ENCODE data around the gene CCDC81. TPM values are rescaled to one million over a fixed set of nuclear protein-coding genes. Genes with fewer than 3 reads are reported as not detected.

Gene CCDC81
- polyA plus RNA-seq, 1 donor (not counting 4 experiments of a cell fraction or from before 2014, with no cell fraction given): 0.42 TPM

- Histone ChIP-seq H3K27me3 (ENCODE audit: control insufficient read depth, extremely low read depth, insufficient read depth, low read length) (no peaks in the 10 kb centered on the region), H3K27ac (ENCODE audit: control insufficient read depth, insufficient read depth, low read length) (no peak overlapping the region), H2AFZ (ENCODE audit: control insufficient read depth, low read length) (no peak overlapping the region), H3K79me2 (ENCODE audit: control insufficient read depth, insufficient read depth, low read length) (no peaks in the 10 kb centered on the region), H3K9ac (ENCODE audit: control insufficient read depth, extremely low read depth, insufficient read depth, low read length) (no peak overlapping the region), H3K4me3 (ENCODE audit: control insufficient read depth in 2 of 3, extremely low read depth in 1 of 3, insufficient read depth in 2 of 3, low read depth in 1 of 3, low read length in 3 of 3) (no peak overlapping the region), H3K9me3 (ENCODE audit: control insufficient read depth, low read depth, low read length) (no peaks in the 10 kb centered on the region), H3K36me3 (ENCODE audit: control insufficient read depth in 2 of 2, extremely low read depth in 1 of 2, insufficient read depth in 2 of 2, low read length in 2 of 2) (no peaks in the 10 kb centered on the region), H3K4me2 (ENCODE audit: control insufficient read depth, extremely low read depth, insufficient read depth, low read depth, low read length) (no peak overlapping the region), H3K4me1 (ENCODE audit: control insufficient read depth, extremely low read depth, insufficient read depth, low read length) (peaks cover 4% of the 10 kb centered on the region), H3K9me1 (ENCODE audit: control insufficient read depth, extremely low read depth, insufficient read depth, low read length) (no peaks in the 10 kb centered on the region), H4K20me1 (ENCODE audit: control insufficient read depth, extremely low read depth, insufficient read depth, low read length) (no peaks in the 10 kb centered on the region)
- FAIRE-seq (no peak), DNase-seq (ENCODE audit: low read depth, low spot score) (no peak)
- dilution Hi-C loops (cut with MboI; ENCODE audit: extremely low pct_ligation_motif_present, low sequenced_read_pairs): no loop called here
- TF ChIP-seq CTCF (optimal IDR thresholded peaks at IDR 0.05 in 1 of 3, IDR thresholded peaks at IDR 0.05 in 1 of 3, conservative IDR thresholded peaks at IDR 0.05 in 1 of 3; ENCODE audit: extremely low read depth in 1 of 3, insufficient read depth in 2 of 3, low read length in 3 of 3): peak in 2 of 3 experiments; percentile 19 to 22
- TF ChIP-seq EZH2 (IDR thresholded peaks at IDR 0.05; ENCODE audit: low read length): no peak
Observed at GRCh38 chr11:86408845-86409244, 34.2 kb downstream of the CCDC81 start.

GRCh38 chr11:86414032-86414431 is 39.3 kb downstream of the CCDC81 start:
- H3K27me3 ChIP-seq (ENCODE audit: control insufficient read depth, extremely low read depth, insufficient read depth, low read length): no peaks in the 10 kb centered on the region
- FAIRE-seq: peak; percentile 77
- H3K9ac ChIP-seq (ENCODE audit: control insufficient read depth, extremely low read depth, insufficient read depth, low read length): no peak overlapping the region
- TF ChIP-seq EZH2 (IDR thresholded peaks at IDR 0.05; ENCODE audit: low read length) (no peak), CTCF (optimal IDR thresholded peaks at IDR 0.05 in 1 of 3, IDR thresholded peaks at IDR 0.05 in 1 of 3, conservative IDR thresholded peaks at IDR 0.05 in 1 of 3; ENCODE audit: extremely low read depth in 1 of 3, insufficient read depth in 2 of 3, low read length in 3 of 3) (no peak)
- H3K79me2 ChIP-seq (ENCODE audit: control insufficient read depth, insufficient read depth, low read length): no peaks in the 10 kb centered on the region
- no peaks in the 10 kb centered on the region for H3K9me3 ChIP-seq (ENCODE audit: control insufficient read depth, low read depth, low read length)
- H2AFZ ChIP-seq (ENCODE audit: control insufficient read depth, low read length): peak overlapping the region; percentile 85
- no peaks in the 10 kb centered on the region for H3K9me1 ChIP-seq (ENCODE audit: control insufficient read depth, extremely low read depth, insufficient read depth, low read length)
- H4K20me1 ChIP-seq (ENCODE audit: control insufficient read depth, extremely low read depth, insufficient read depth, low read length): no peaks in the 10 kb centered on the region
- DNase-seq (ENCODE audit: low read depth, low spot score): peak; percentile 25
- peak overlapping the region; percentile 68 for H3K27ac ChIP-seq (ENCODE audit: control insufficient read depth, insufficient read depth, low read length)
- no peaks in the 10 kb centered on the region for H3K36me3 ChIP-seq (ENCODE audit: control insufficient read depth in 2 of 2, extremely low read depth in 1 of 2, insufficient read depth in 2 of 2, low read length in 2 of 2)
- peaks cover 14% of the 10 kb centered on the region for H3K4me1 ChIP-seq (ENCODE audit: control insufficient read depth, extremely low read depth, insufficient read depth, low read length)
- dilution Hi-C loops (cut with MboI; ENCODE audit: extremely low pct_ligation_motif_present, low sequenced_read_pairs): no loop called here
- H3K4me3 ChIP-seq (ENCODE audit: control insufficient read depth in 2 of 3, extremely low read depth in 1 of 3, insufficient read depth in 2 of 3, low read depth in 1 of 3, low read length in 3 of 3): no peak overlapping the region
- peak overlapping the region; percentile 37 for H3K4me2 ChIP-seq (ENCODE audit: control insufficient read depth, extremely low read depth, insufficient read depth, low read depth, low read length)
